NT2/D1 (cell line): ENCODE results near the gene ATP11B.

ENCODE experiments used
- DNase-seq: peaks from one replicate; pipeline ENCODE4 v3.0.0-alpha.2; 2011; ENCODE audit warnings: low read depth, low spot score
- H3K27me3 ChIP-seq: 2 replicates; pipeline ENCODE4 v1.6.0; 2011; ENCODE audit warnings: mild to moderate bottlenecking; ENCODE audit not compliant: insufficient read length, insufficient read depth
- H3K36me3 ChIP-seq: 2 replicates; pipeline ENCODE4 v1.6.1; 2011; ENCODE audit warnings: mild to moderate bottlenecking, low read length, mixed read lengths; ENCODE audit not compliant: insufficient read depth, insufficient read length
- H3K4me1 ChIP-seq: 2 replicates; pipeline ENCODE4 v1.5.1; 2011; ENCODE audit not compliant: insufficient read depth, insufficient read length
- H3K4me3 ChIP-seq: 2 replicates; pipeline ENCODE4 v1.5.1; 2011; ENCODE audit warnings: low read depth; ENCODE audit not compliant: insufficient read length
- H3K9ac ChIP-seq: 2 replicates; pipeline ENCODE4 v1.6.0; 2011; ENCODE audit warnings: low read depth; ENCODE audit not compliant: insufficient read length
- H3K9me3 ChIP-seq: 2 replicates; pipeline ENCODE4 v1.5.1; 2011; ENCODE audit warnings: mild to moderate bottlenecking, low read length; ENCODE audit not compliant: insufficient read depth
- SUZ12 ChIP-seq: IDR thresholded peaks from 2 replicates; pipeline ENCODE4 v1.6.1; 2011; ENCODE audit not compliant: insufficient read length, insufficient read depth; ENCODE audit errors: extremely low read depth
- YY1 ChIP-seq: IDR thresholded peaks from 2 replicates; pipeline ENCODE4 v1.6.1; 2011; ENCODE audit not compliant: insufficient read length, insufficient read depth
- ZNF274 ChIP-seq: IDR thresholded peaks from 2 replicates; pipeline ENCODE4 v1.6.1; 2011; ENCODE audit warnings: mild to moderate bottlenecking, low read depth, low read length

Gene ATP11B

DNA sequence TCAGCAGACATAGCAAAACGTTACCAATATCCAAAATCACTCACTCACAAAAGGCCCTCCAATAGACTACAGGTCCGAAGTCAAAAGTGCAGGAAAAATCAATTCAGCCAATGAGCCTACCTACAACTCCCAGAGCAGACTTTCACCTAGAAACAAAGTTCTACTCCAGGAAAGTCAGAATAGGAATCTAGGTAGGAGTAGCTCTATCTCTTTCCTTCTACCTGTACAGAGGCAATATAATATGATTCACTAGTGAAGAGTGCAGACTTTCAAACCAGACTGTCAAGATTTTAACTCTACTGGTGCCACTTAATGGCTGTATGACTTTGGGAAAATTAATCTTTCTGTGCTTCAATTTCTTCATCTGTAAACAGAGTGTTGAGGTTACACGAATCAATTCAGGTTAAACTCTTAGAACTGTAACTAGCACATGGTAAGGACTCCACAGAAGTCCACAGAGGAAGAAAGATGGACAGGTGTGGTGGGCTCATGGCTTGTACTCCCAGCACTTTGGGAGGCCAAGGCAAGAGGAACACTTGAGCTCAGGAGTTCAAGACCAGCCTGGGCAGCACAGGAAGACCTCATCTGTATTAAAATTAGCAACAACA, 177.6 kb downstream of the ATP11B start:
- no peak for DNase-seq
- Histone ChIP-seq H3K9ac (no peak overlapping the region), H3K27me3 (no peaks in the 10 kb centered on the region), H3K4me3 (no peak overlapping the region), H3K9me3 (no peaks in the 10 kb centered on the region), H3K4me1 (no peaks in the 10 kb centered on the region), H3K36me3 (peaks cover 1% of the 10 kb centered on the region)
- TF ChIP-seq YY1, result no peak
- no peak for TF ChIP-seq ZNF274
- TF ChIP-seq SUZ12, result no peak
